IPS-18a (cell line): ENCODE data around the gene BATF3.

Experiments
- H3K27ac ChIP-seq: one replicate; pipeline ENCODE4 v1.5.1; 2013; ENCODE audit warnings: low read length
- H3K27me3 ChIP-seq: one replicate; pipeline ENCODE4 v1.6.1; 2013; ENCODE audit warnings: mild to moderate bottlenecking, low read length; ENCODE audit not compliant: control insufficient read depth, insufficient read depth
- H3K36me3 ChIP-seq: one replicate; pipeline ENCODE4 v1.6.1; 2013; ENCODE audit warnings: low read depth, low read length; ENCODE audit not compliant: control insufficient read depth
- H3K4me1 ChIP-seq: one replicate; pipeline ENCODE4 v1.6.1; 2013; ENCODE audit warnings: low read depth, low read length; ENCODE audit not compliant: control insufficient read depth
- H3K4me3 ChIP-seq: one replicate; pipeline ENCODE4 v1.5.1; 2013; ENCODE audit warnings: low read length
- H3K9ac ChIP-seq: one replicate; pipeline ENCODE4 v1.6.1; 2013; ENCODE audit warnings: mild to moderate bottlenecking, low read length, moderate library complexity
- H3K9me3 ChIP-seq: one replicate; pipeline ENCODE4 v1.6.1; 2013; ENCODE audit warnings: low read depth, low read length; ENCODE audit not compliant: control insufficient read depth

The BATF3 gene

DNA sequence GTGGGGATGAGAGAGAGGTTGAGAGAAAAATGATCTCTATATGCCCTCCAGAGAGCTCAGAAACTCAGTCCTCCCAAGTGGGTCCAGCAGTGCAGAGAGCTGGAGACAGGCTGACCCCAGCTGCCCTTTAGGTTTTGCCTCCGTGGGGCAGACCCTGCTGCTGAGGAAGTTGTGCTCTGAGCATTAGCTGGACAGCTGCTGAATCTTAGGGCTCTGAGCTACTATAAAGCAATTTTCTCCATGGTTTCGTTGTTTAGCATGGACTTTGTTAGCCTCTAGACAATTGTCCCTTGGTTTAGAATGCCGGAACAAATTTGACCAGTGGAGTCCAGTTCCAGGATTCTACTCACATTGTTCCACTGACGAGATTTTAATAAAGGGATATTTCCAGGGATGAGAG lies 22.1 kb downstream of the BATF3 start:
- Histone ChIP-seq H3K36me3 (no peaks in the 10 kb centered on the region), H3K4me3 (no peak overlapping the region), H3K9me3 (no peaks in the 10 kb centered on the region), H3K9ac (no peak overlapping the region), H3K4me1 (no peaks in the 10 kb centered on the region), H3K27me3 (no peaks in the 10 kb centered on the region), H3K27ac (no peak overlapping the region)

DNA sequence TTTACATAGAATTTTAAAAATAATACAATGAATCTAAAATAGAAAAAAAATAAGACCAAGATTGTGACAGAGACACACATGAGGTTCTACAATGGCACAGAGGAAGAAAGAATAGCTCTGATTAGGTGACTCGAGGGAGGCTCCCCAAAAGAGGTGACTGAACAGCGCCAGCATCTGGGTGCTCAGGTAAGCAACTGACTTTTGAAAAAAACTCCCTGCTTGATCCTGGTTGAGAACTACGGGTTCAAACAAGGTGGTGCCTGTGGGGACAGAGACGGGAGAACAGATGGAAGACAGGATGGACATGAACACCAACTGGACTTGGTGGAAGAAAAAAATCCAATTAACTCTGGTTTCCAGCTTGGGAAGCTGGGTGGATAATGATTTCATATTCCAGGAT lies 22.5 kb downstream of the BATF3 start:
- no peak overlapping the region for H3K4me3 ChIP-seq
- no peaks in the 10 kb centered on the region for H3K36me3 ChIP-seq
- H3K27ac ChIP-seq: no peak overlapping the region
- H3K9me3 ChIP-seq: no peaks in the 10 kb centered on the region
- no peaks in the 10 kb centered on the region for H3K27me3 ChIP-seq
- no peaks in the 10 kb centered on the region for H3K4me1 ChIP-seq
- H3K9ac ChIP-seq: no peak overlapping the region

DNA sequence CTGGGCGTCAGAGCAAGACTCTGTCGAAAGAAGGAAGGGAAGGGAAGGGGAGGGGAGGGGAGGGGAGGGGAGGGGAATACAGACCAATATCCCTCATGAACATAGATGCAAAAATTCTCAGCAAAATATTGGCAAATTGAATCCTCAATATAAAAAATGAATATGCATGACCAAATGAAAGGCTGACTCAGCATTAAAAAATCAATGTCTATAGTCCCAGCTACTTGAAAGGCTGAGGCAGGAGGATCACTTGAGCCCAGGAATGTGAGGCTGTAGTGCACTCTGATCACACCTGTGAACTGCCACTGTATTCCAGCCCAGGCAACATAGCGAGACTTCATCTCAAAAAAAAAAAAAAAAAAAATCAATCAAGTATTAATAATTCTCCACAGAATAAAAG lies 24.0 kb downstream of the BATF3 start:
- H3K4me3 ChIP-seq: no peak overlapping the region

DNA sequence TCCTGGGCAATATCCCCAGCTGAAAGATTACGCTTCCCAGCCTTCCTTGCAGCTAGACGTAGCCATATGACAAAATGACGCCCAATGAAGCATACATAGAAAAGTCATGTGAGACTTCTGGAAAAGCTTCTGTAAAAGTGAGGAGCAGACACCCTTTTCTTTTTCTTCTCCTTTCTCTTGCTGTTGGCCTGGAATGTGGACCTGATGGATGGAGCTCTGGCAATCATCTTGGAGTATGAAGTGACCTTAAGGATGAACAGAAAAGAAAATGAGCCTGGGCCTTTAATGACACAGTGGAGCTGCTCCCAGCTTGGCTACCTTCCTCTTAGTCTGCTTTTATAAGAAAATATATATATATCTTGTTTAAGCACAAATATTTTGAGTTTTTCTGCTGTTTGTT lies 24.8 kb downstream of the BATF3 start:
- H3K27ac ChIP-seq: no peak overlapping the region
- H3K4me3 ChIP-seq: no peak overlapping the region
- no peak overlapping the region for H3K9ac ChIP-seq
- no peaks in the 10 kb centered on the region for H3K4me1 ChIP-seq
- H3K9me3 ChIP-seq: no peaks in the 10 kb centered on the region
- no peaks in the 10 kb centered on the region for H3K36me3 ChIP-seq
- no peaks in the 10 kb centered on the region for H3K27me3 ChIP-seq

More for the DNA sequence above, 24.0 kb downstream of the BATF3 start:
- no peaks in the 10 kb centered on the region for H3K9me3 ChIP-seq
- no peaks in the 10 kb centered on the region for H3K36me3 ChIP-seq
- H3K4me1 ChIP-seq: no peaks in the 10 kb centered on the region
- H3K27ac ChIP-seq: no peak overlapping the region
- H3K9ac ChIP-seq: no peak overlapping the region
- no peaks in the 10 kb centered on the region for H3K27me3 ChIP-seq

DNA sequence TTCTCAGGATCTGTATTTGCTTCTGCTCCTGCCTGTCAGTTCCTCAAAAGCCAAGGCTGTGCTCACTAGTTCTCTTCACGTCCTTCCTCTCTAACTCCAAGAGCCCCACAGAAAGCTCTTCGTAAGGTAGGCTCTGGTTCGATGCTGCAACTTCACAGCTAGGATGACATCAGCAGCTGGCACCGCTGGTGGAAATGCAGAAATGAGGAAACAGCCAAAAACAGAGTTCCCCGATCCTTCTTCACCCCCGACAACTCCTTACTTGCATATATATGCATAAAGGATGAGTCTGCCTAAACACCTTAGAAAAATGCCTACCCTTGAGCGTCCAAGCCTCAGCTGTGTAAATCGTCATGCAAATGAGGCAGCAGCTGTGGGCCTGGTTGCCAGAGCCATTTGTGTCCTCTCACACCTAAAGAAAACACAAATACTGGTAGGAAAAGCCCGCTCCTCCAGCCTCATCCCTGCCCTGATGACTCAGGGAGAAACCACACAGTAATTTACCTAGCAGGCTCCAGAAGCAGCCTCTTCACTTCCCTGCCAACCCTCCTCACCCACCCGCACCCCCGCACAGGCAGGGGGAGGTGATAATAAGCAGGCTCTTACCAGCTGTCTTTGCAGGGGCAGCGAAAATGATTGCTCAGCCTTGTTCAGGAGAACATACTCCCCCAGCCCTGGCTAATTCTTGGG lies 28.2 kb downstream of the BATF3 start:
- H3K9me3 ChIP-seq: no peaks in the 10 kb centered on the region
- H3K36me3 ChIP-seq: no peaks in the 10 kb centered on the region
- peaks cover 5% of the 10 kb centered on the region for H3K27me3 ChIP-seq
- no peak overlapping the region for H3K9ac ChIP-seq
- no peak overlapping the region for H3K4me3 ChIP-seq
- H3K4me1 ChIP-seq: no peaks in the 10 kb centered on the region
- H3K27ac ChIP-seq: no peak overlapping the region

DNA sequence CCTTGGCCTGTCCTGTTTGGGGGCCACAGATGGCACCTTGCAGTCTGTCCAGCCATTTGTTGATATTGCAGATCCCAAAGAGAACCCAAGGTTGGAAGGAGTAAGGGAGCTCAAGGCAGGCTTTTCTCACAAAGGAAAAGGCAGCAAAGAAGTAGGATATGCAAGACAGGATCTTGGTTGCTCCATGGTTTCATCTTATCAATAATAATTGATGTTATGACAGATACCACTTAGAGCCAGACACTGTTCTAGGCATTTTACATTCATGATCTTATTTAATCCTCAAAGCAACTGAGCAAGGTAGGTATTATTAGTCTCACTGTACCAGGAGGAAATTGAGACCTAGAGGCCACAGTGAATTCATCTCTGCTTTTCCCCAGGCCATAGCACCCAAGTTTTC lies 28.8 kb downstream of the BATF3 start:
- no peak overlapping the region for H3K9ac ChIP-seq
- no peak overlapping the region for H3K4me3 ChIP-seq
- no peaks in the 10 kb centered on the region for H3K9me3 ChIP-seq
- H3K27ac ChIP-seq: no peak overlapping the region
- peaks cover 11% of the 10 kb centered on the region for H3K27me3 ChIP-seq
- H3K4me1 ChIP-seq: no peaks in the 10 kb centered on the region
- no peaks in the 10 kb centered on the region for H3K36me3 ChIP-seq

DNA sequence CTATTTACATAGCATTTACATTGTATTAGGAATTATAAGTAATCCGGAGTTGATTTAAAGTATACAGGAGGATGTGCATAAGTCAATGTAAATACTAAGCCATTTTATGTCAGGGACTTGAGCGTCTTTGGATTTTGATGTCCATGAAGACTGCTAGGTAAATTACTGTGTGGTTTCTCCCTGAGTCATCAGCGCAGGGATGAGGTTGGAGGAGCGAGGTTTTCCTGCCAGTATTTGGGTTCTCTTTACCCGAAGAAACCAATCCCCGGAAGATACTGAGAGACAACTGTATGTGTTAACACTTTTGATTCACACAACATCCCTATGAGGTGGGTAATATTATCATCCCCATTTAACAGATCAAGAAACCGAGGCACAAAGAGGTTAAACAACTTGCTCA lies 29.3 kb downstream of the BATF3 start:
- Histone ChIP-seq H3K27ac (no peak overlapping the region), H3K36me3 (no peaks in the 10 kb centered on the region), H3K9ac (no peak overlapping the region), H3K4me1 (no peaks in the 10 kb centered on the region), H3K9me3 (no peaks in the 10 kb centered on the region), H3K27me3 (peaks cover 15% of the 10 kb centered on the region), H3K4me3 (no peak overlapping the region)

DNA sequence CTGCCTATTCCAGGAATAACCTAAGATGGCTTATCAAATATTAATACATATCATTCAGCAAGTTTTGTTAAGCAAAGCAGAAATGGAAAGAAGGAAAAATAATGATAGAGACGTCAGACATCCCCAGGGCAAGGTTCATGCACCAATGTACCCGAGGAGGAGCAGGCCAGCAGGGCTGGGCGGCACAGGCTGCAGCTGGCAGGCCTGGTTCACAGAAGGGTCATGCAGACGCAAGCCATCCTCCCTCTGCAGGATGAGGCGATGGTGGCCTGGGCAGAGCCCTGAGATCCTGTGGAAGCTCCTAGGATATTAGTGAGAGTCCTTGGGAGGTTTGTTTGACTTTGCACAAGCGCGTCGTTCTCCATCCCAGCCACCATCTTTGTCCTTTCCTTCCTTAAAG lies 30.0 kb downstream of the BATF3 start:
- Histone ChIP-seq H3K4me3 (no peak overlapping the region), H3K4me1 (no peaks in the 10 kb centered on the region), H3K9ac (no peak overlapping the region), H3K36me3 (no peaks in the 10 kb centered on the region), H3K9me3 (no peaks in the 10 kb centered on the region), H3K27me3 (peaks cover 15% of the 10 kb centered on the region), H3K27ac (no peak overlapping the region)

DNA sequence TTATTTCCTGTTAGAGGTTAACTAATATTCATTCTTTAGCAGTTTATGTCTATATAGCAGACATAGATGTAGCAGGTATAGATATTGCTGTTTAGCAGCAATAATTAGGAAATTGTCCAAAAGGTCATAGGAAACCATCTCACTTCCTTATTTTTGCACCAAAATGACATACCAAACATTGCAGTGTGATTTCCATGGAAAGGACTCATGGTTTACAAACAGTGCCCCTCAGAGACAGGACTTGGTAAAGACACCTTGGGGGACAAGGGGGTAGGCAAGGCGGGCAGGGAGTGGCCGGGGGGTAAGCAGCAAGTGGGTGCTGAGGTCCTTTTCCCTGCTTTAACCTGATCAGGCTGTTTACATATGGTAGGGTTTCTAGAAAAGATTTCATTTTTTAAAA lies 30.5 kb downstream of the BATF3 start:
- H3K9me3 ChIP-seq: no peaks in the 10 kb centered on the region
- no peak overlapping the region for H3K9ac ChIP-seq
- no peak overlapping the region for H3K27ac ChIP-seq
- no peaks in the 10 kb centered on the region for H3K4me1 ChIP-seq
- H3K27me3 ChIP-seq: peaks cover 15% of the 10 kb centered on the region
- no peaks in the 10 kb centered on the region for H3K36me3 ChIP-seq
- no peak overlapping the region for H3K4me3 ChIP-seq

DNA sequence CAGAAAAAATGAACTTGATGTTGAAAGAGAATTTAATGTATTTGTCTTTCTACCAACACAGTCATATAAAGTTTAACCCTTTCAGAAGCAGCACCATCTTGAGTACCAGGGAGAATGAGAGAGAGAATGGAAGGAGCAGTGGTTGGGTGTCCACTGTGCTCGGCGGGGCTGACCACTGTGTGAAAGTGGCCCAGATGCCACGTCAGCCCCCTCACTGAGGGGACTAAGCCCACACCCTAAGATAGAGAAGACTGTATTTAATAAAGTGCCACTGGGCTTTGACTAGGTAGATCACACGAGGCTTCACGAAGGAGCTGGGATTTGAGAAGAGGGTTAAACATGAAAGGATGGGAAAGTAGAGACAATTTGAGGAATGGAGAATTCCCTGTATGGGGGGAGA lies 31.2 kb downstream of the BATF3 start:
- no peaks in the 10 kb centered on the region for H3K36me3 ChIP-seq
- no peak overlapping the region for H3K4me3 ChIP-seq
- no peak overlapping the region for H3K27ac ChIP-seq
- H3K27me3 ChIP-seq: peaks cover 15% of the 10 kb centered on the region
- no peaks in the 10 kb centered on the region for H3K9me3 ChIP-seq
- no peaks in the 10 kb centered on the region for H3K4me1 ChIP-seq
- H3K9ac ChIP-seq: no peak overlapping the region

DNA sequence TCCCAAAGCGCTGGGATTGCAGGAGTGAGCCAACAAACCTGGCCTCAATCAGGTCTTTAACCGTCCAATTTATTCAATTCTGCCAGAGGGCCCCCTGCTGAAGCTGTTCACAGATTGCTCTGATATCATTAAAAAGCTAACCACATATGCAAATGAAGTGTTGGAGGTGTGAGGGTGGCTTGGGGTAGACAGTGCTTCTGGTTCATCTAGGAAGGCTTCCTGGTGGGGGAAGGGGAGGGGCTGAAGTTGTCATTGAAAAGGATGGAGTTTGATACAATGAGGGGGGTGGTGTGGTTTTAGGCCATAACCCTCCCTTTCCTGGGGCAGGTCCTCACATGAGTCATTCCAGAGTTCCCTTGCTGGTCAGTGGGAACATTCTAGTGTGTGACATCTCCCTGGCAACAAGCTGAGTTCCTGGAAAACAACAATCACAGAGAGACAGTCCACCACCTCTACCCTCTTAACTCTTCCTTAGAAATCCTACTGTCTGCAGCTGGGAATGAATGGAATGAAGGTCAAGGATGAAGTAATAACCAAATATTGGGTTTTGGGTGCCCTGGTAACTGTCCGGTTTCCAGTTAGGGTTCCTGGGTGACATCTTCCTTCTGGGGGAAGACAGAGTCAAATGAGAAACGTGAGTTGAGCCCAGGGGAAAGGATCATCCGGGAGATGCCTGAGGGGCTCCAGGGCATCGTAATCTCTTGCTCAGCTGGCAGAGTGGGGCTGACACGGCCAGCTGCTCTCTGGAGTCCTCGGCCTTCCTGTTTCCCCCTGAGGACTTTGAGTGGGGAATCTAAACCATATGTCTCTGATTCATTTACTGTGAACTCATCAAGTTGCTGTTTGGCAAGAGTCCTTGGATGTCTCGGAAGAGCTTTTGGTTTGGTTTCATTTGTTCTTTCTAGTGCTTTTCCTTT lies 32.2 kb downstream of the BATF3 start:
- Histone ChIP-seq H3K27me3 (peaks cover 15% of the 10 kb centered on the region), H3K27ac (no peak overlapping the region), H3K9me3 (no peaks in the 10 kb centered on the region), H3K4me1 (no peaks in the 10 kb centered on the region), H3K36me3 (no peaks in the 10 kb centered on the region), H3K4me3 (no peak overlapping the region), H3K9ac (no peak overlapping the region)
